Nephron (organoid): ENCODE results near the gene TRHDE.

Experiments
- H3K27ac Mint-ChIP-seq, 3 experiments: 2 replicates each; pipeline ENCODE4 v1.8.0; 2020; ENCODE audit warnings: mixed read lengths in 3 of 3, mild to moderate bottlenecking in 2 of 3, moderate library complexity in 1 of 3
- H3K27me3 Mint-ChIP-seq: 2 replicates; pipeline ENCODE4 v1.8.0; 2021; ENCODE audit warnings: low read depth, mild to moderate bottlenecking, moderate library complexity, mixed read lengths
- H3K36me3 Mint-ChIP-seq: 2 replicates; pipeline ENCODE4 v1.8.0; 2020; ENCODE audit warnings: low read depth, mixed read lengths
- H3K4me1 Mint-ChIP-seq: 2 replicates; pipeline ENCODE4 v1.8.0; 2020; ENCODE audit warnings: mixed read lengths
- H3K4me3 Mint-ChIP-seq, 3 experiments: 2 replicates each; pipeline ENCODE4 v1.8.0; 2020; ENCODE audit warnings: mild to moderate bottlenecking in 3 of 3, mixed read lengths in 3 of 3, moderate library complexity in 2 of 3
- H3K9me3 Mint-ChIP-seq: 2 replicates; pipeline ENCODE4 v1.8.0; 2020; ENCODE audit warnings: mixed read lengths
- TF ChIP-seq, protein P1 (sequence below), 3 experiments: fragments of 200-600 bp; sonication (generic); IDR thresholded peaks; one replicate each; pipeline ENCODE4 v1.5.0; 2021; ENCODE audit warnings: antibody characterized with exemption in 3 of 3; ENCODE audit not compliant: unreplicated experiment in 3 of 3

TRHDE gene

DNA sequence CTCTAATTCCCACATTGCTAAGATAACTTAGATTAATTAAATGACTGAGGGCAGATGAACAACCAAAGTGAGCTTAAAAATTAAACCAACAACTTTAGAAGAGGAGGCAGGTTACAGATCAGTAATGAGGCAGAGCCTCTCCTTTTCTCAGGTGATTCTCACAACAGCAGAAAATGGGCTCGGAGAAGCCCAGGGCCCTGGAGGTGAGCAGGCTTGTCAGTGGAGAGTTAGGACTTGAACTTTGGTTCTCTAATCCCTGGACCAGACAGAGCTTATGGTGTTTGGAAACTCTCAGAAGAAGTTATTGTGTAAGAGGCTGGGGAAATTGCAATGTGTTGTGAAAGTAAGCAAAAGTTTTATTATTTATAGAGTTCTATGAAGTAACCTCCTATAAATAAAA is 2.8 kb downstream of the TRHDE start:
- peak overlapping the region; percentile 81 to 92 (median 91) for H3K27ac Mint-ChIP-seq
- H3K9me3 Mint-ChIP-seq = no peaks in the 10 kb centered on the region
- peaks cover 39% of the 10 kb centered on the region for H3K27me3 Mint-ChIP-seq
- H3K36me3 Mint-ChIP-seq = no peaks in the 10 kb centered on the region
- peaks cover 27% of the 10 kb centered on the region for H3K4me1 Mint-ChIP-seq
- peak overlapping the region; percentile 87 to 99 (median 88) for H3K4me3 Mint-ChIP-seq
- TF ChIP-seq, protein P1, sequence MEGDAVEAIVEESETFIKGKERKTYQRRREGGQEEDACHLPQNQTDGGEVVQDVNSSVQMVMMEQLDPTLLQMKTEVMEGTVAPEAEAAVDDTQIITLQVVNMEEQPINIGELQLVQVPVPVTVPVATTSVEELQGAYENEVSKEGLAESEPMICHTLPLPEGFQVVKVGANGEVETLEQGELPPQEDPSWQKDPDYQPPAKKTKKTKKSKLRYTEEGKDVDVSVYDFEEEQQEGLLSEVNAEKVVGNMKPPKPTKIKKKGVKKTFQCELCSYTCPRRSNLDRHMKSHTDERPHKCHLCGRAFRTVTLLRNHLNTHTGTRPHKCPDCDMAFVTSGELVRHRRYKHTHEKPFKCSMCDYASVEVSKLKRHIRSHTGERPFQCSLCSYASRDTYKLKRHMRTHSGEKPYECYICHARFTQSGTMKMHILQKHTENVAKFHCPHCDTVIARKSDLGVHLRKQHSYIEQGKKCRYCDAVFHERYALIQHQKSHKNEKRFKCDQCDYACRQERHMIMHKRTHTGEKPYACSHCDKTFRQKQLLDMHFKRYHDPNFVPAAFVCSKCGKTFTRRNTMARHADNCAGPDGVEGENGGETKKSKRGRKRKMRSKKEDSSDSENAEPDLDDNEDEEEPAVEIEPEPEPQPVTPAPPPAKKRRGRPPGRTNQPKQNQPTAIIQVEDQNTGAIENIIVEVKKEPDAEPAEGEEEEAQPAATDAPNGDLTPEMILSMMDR (IDR thresholded peaks at IDR 0.05; ENCODE audit: unreplicated experiment in 3 of 3) = no peak

DNA sequence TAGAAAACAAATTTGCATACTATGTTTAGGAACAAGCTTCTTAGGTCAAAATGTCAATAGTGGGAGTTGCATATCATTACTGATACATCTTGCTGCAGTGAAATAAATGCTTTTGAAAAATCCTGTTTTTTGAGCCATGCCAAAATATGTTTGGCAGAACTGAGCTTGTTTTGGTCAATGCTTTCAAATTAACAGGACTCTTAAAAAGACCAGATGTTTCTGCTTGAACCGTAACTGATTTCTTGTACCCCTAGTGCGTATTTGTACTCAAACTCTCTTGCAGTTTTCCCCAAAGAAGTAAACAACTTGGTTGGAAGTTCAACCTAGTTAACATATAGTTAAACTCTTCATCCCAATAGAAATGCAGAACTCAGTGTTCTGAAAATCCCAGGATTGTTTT is 3.4 kb downstream of the TRHDE start:
- no peaks in the 10 kb centered on the region for H3K36me3 Mint-ChIP-seq
- peak overlapping the region; percentile 81 to 92 (median 91) for H3K27ac Mint-ChIP-seq

DNA sequence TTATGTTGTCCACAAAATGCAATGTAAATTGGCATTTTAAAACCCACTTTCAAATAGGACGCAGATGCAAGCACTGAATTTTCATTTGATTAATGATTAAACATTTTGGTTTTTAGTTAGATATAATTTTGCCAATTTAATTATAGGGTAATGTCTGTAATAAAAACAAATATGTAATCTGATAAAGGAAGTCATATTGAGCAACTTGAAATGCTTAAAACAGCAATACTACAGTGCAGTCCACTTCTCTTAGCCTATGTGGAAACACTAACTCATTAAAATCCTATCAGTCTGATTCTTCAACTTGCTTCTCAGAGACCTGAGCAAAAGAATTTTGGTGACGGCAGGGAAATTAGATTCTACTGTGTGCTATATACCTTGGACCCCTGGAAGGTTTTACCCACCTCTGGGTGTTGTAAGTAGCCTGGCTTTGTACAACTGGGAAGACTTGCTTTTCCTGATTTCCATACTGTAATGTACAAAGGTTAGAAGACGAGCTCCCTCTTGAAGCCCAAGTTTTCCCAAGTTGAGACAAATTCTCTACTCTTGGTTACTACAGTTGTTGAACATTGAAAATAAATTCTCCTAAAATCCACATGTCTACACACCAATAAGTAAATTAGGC is 4.1 kb downstream of the TRHDE start:
- H3K36me3 Mint-ChIP-seq = no peaks in the 10 kb centered on the region
- peak overlapping the region; percentile 66 to 92 (median 81) for H3K27ac Mint-ChIP-seq
- peaks cover 22% of the 10 kb centered on the region for H3K4me1 Mint-ChIP-seq
- TF ChIP-seq, protein P1 (IDR thresholded peaks at IDR 0.05; ENCODE audit: unreplicated experiment in 3 of 3) = no peak
- peak overlapping the region; percentile 87 to 99 (median 88) for H3K4me3 Mint-ChIP-seq
- H3K9me3 Mint-ChIP-seq = no peaks in the 10 kb centered on the region
- peaks cover 34% of the 10 kb centered on the region for H3K27me3 Mint-ChIP-seq

More for the DNA sequence above, 3.4 kb downstream of the TRHDE start:
- peaks cover 27% of the 10 kb centered on the region for H3K4me1 Mint-ChIP-seq
- TF ChIP-seq, protein P1 (IDR thresholded peaks at IDR 0.05; ENCODE audit: unreplicated experiment in 3 of 3) = no peak
- H3K4me3 Mint-ChIP-seq = peak overlapping the region; percentile 87 to 99 (median 88)
- H3K9me3 Mint-ChIP-seq = no peaks in the 10 kb centered on the region
- peaks cover 40% of the 10 kb centered on the region for H3K27me3 Mint-ChIP-seq

DNA sequence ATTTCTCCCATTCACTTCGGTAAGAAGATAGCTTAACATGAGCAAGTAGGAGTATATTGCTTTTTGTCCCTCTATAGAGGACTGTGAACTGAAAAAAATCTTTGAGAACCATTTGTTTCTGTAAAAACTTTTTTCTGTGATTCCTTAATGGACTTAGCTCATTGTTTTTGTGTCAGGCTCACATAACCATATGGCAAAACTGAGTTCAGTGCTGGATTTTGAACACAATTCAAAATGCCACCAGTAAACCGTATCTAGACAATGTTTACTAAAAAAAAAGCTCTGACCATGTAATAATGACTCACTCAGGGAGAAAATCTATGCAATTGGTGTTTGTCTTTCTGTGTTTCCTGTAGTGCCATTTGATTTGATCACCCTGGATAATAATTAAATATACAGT is 5.2 kb downstream of the TRHDE start:
- peaks cover 27% of the 10 kb centered on the region for H3K27me3 Mint-ChIP-seq
- no peaks in the 10 kb centered on the region for H3K9me3 Mint-ChIP-seq
- H3K27ac Mint-ChIP-seq = peak overlapping the region; percentile 66 to 92 (median 81)
- TF ChIP-seq, protein P1 (IDR thresholded peaks at IDR 0.05; ENCODE audit: unreplicated experiment in 3 of 3) = no peak
- H3K4me3 Mint-ChIP-seq = peak overlapping the region; percentile 57 to 67 (median 63)
- peaks cover 16% of the 10 kb centered on the region for H3K4me1 Mint-ChIP-seq
- no peaks in the 10 kb centered on the region for H3K36me3 Mint-ChIP-seq

DNA sequence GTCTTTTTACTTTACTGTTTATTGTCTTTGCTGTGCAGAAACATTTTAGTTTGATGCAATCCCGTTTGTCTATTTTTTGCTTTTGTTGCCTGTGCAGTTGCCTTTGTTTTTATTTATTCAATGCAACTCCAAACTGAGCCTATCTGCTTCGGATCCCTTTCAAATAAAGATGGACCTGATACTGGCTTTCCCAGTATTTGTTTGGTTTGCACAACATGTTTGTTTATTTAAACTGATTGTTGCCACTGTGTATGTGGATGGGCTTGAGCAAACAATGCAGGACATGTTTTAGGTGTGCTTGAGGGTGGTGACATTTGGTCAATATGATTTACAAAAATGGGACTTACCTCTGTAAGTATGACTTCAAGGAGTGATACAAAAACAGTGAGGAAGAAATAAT is 6.7 kb downstream of the TRHDE start:
- Mint-ChIP-seq H3K4me3 (no peak overlapping the region), H3K27me3 (peaks cover 18% of the 10 kb centered on the region), H3K4me1 (peaks cover 13% of the 10 kb centered on the region), H3K27ac (peak overlapping the region in 2 of 3 experiments; percentile 18 to 86), H3K9me3 (no peaks in the 10 kb centered on the region), H3K36me3 (no peaks in the 10 kb centered on the region)
- TF ChIP-seq, protein P1 (IDR thresholded peaks at IDR 0.05; ENCODE audit: unreplicated experiment in 3 of 3) = no peak

DNA sequence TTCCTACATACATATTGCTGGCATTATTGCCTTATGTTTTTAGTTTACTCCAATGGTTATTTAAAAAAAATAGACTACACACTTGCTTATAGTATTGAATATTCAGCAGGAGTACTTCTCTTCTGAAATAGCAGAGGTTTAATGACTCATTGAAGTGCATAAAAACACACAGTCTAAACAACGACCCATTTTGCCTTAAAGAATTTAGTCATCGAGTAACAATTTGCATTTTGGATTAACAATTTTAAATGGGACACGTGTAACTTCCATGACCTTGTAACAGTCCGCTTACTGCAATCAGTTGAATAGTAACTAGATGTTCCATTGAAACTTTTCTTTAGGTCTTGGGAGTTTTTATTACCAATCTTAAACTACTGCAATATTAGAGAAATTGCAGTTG is 9.0 kb downstream of the TRHDE start:
- Mint-ChIP-seq H3K27me3 (peaks cover 6% of the 10 kb centered on the region), H3K9me3 (no peaks in the 10 kb centered on the region), H3K27ac (peak overlapping the region; percentile 63 to 85 (median 72)), H3K4me1 (peaks cover 7% of the 10 kb centered on the region), H3K36me3 (no peaks in the 10 kb centered on the region), H3K4me3 (no peak overlapping the region)
- TF ChIP-seq, protein P1 (IDR thresholded peaks at IDR 0.05; ENCODE audit: unreplicated experiment in 3 of 3) = no peak
